GM12878 (cell line): ENCODE data around the gene SHF. TPM values are rescaled to one million over a fixed set of nuclear protein-coding genes. Genes with fewer than 3 reads are reported as not detected.
A peak's percentile ranks its signal among the peaks of the same experiment; 100 is the strongest.

Source experiments
- BCL3 ChIP-seq: IDR thresholded peaks from 2 replicates; pipeline ENCODE4 v1.6.1; 2011; ENCODE audit warnings: borderline replicate concordance, low read depth, mild to moderate bottlenecking, moderate library complexity, low read length; ENCODE audit not compliant: insufficient read depth, poor library complexity, severe bottlenecking
- BCLAF1 ChIP-seq: fragments of 450-650 bp; IDR thresholded peaks from 2 replicates; pipeline ENCODE4 v1.6.1; 2017; ENCODE audit warnings: antibody characterized with exemption, mild to moderate bottlenecking, moderate library complexity
- CREM ChIP-seq: IDR thresholded peaks from 2 replicates; pipeline ENCODE4 v1.6.1; 2014; ENCODE audit warnings: antibody characterized with exemption, low read depth
- E2F4 ChIP-seq: IDR thresholded peaks from 2 replicates; pipeline ENCODE4 v1.6.1; 2012; ENCODE audit warnings: low read depth, low read length, improper control_type of control experiment
- EP300 ChIP-seq, 2 experiments: fragments of 150-350 bp in 1 of 2; IDR thresholded peaks; 2 replicates each; pipeline ENCODE4 v1.6.1; 2011 to 2012; ENCODE audit warnings: low read depth in 2 of 2, low read length in 2 of 2, borderline replicate concordance in 1 of 2, improper control_type of control experiment in 1 of 2, inconsistent platforms in 1 of 2; ENCODE audit not compliant: control insufficient read depth in 1 of 2
- IRF3 ChIP-seq: fragments of 450-650 bp; IDR thresholded peaks from 2 replicates; pipeline ENCODE4 v1.6.1; 2014; ENCODE audit warnings: mild to moderate bottlenecking
- NFYB ChIP-seq: IDR thresholded peaks from 2 replicates; pipeline ENCODE4 v1.6.1; 2011; ENCODE audit warnings: low read depth, mild to moderate bottlenecking, low read length, improper control_type of control experiment, moderate library complexity; ENCODE audit not compliant: insufficient read depth
- SMARCA5 ChIP-seq: fragments of 450-650 bp; IDR thresholded peaks from 2 replicates; pipeline ENCODE4 v1.6.1; 2017; ENCODE audit warnings: mild to moderate bottlenecking
- STAT3 ChIP-seq: IDR thresholded peaks from 2 replicates; pipeline ENCODE4 v1.6.1; 2011; ENCODE audit warnings: low read depth, low read length, improper control_type of control experiment
- TBL1XR1 ChIP-seq: IDR thresholded peaks from 2 replicates; pipeline ENCODE4 v1.6.1; 2012; ENCODE audit warnings: low read depth, low read length, improper control_type of control experiment
- TCF3 ChIP-seq: IDR thresholded peaks from 2 replicates; pipeline ENCODE4 v1.6.1; 2012; ENCODE audit warnings: low read depth, mild to moderate bottlenecking, low read length, borderline replicate concordance; ENCODE audit not compliant: insufficient read depth
- USF1 ChIP-seq: IDR thresholded peaks from 2 replicates; pipeline ENCODE4 v1.6.1; 2011; ENCODE audit warnings: borderline replicate concordance, low read depth, mild to moderate bottlenecking, moderate library complexity, mixed read lengths, low read length; ENCODE audit not compliant: insufficient read depth; ENCODE audit errors: extremely low read length
- USF2 ChIP-seq: IDR thresholded peaks from 2 replicates; pipeline ENCODE4 v1.6.1; 2011; ENCODE audit warnings: low read depth, low read length, improper control_type of control experiment, borderline replicate concordance
- ZBTB40 ChIP-seq: fragments of 450-650 bp; IDR thresholded peaks from 2 replicates; pipeline ENCODE4 v1.6.1; 2016; ENCODE audit warnings: mild to moderate bottlenecking, moderate library complexity, borderline replicate concordance
- polyA plus RNA-seq, 11 experiments: library from polyadenylated mRNA; depleted of rRNA in 4 of 11; unstranded in 6 of 11; stranded (reverse) in 5 of 11; fragments of >200 nt; fragmentation: Nextera tagmentation in 4 of 11; fragmentation: Illumina TruSeq in 1 of 11; extraction: Ambion mirVana in 4 of 11; extraction: Trizol in 1 of 11; gene quantifications; 1 replicate in 1 of 11; 2 replicates in 10 of 11; pipeline versions ENCODE4 v1.2.1 to v1.2.3, GENCODE V29; 2011 to 2016; ENCODE audit warnings: inconsistent platforms in 2 of 11, missing spikeins in 2 of 11, low read depth in 1 of 11
- total RNA-seq, 4 experiments: library from RNA; depleted of rRNA in 3 of 4; stranded (reverse); fragments of >200 nt in 3 of 4; fragmentation: Illumina TruSeq in 1 of 4; extraction: Trizol in 1 of 4; gene quantifications; 2 replicates each; pipeline versions ENCODE4 v1.2.1 to v1.2.3, GENCODE V29; 2013 to 2021

The SHF gene
- total and polyA plus RNA-seq, 10 of the 15 experiments (the other 5 are each of a cell fraction or from before 2014, with no cell fraction given), result 0.04 to 5.7 (median 1.0) TPM; not detected in 1

- TF ChIP-seq BCLAF1 (peak; percentile 62; the same call in 1 of the 2 replicates), EP300 (IDR thresholded peaks at IDR 0.05; ENCODE audit: borderline replicate concordance in 1 of 2, control insufficient read depth in 1 of 2, low read depth in 2 of 2, low read length in 2 of 2) (no peak), USF2 (no peak), STAT3 (no peak), ZBTB40 (no peak), NFYB (no peak), TCF3 (0 out of 2 replicates have a peak, but pooled peaks have one; percentile 36), IRF3 (no peak), SMARCA5 (peak; percentile 82), USF1 (no peak), TBL1XR1 (no peak), CREM (peak; percentile 31), E2F4 (no peak), BCL3 (peak; percentile 19)
These were observed 20.7 kb downstream of the SHF start (continued) for GRCh38 chr15:45166834-45167630.
